ENCODE results near the gene MSI2. TPM values are rescaled to one million over a fixed set of nuclear protein-coding genes. Genes with fewer than 3 reads are reported as not detected.
A peak's percentile ranks its signal among the peaks of the same experiment; 100 is the strongest.

The MSI2 gene
- total RNA-seq, 2 experiments from 2014 or later, result 59.6 to 61.7 TPM

DNA sequence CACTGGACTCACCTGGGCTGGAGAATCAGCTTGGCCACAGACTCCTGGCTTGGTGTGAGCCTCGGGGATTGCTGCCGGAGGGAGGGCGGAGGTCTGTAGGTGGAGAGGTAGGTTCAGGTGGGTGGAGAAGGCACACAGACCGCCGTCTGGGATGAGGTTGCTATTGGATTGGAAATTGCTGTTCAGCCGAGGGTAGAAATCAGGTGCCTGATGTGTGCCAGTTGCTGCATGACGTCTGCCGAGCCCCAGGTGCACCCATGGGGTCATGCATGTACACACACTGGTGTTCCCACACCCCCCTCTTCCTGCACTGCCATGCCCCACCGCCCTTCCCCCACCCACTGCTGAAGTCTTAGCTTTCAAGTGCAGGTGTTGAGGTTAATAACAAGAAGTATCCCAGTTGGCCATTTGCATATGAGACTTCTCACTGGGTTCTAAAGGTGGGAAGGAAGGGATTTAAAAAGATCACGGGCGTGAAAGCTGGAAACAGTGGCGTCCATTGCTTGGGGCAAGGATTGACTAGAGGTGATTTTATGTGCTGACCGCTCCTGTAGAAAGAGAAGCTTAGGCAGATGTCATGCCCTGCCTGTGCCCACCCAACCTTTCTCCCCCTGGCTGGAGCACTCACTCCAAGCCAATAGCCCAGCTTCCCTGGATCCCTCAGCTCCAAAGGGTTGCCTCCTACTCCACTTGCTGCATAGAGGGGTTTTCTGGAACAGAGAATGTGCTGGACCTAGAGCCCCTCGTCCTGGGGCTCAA, 295.2 kb downstream of the MSI2 start:
- H3K4me1 Mint-ChIP-seq (ENCODE audit: low read depth), result peaks cover 42% of the 10 kb centered on the region
- H3K9me3 Mint-ChIP-seq, result no peaks in the 10 kb centered on the region
- peak; percentile 46 for ATAC-seq
- POLR2A ChIA-PET, result interaction anchor here (0.6 kb wide), 1 partner anchor 25 kb away, joined by 3 read pairs; no protein-coding TSS in a partner anchor
- H3K36me3 Mint-ChIP-seq (ENCODE audit: low read depth), result no peaks in the 10 kb centered on the region
- H3K27ac Mint-ChIP-seq, result no peak overlapping the region
- no peak overlapping the region for H3K4me3 Mint-ChIP-seq
- CTCF ChIA-PET, result interaction anchor here (0.6 to 2.4 kb wide), 17 partner anchors 8 to 196 kb away, joined by 3 to 14 read pairs (median 3); no protein-coding TSS in a partner anchor
- no peaks in the 10 kb centered on the region for H3K27me3 Mint-ChIP-seq
- intact Hi-C loops (cut with micrococcal nuclease), result no loop called here
- TF ChIP-seq, protein P1, sequence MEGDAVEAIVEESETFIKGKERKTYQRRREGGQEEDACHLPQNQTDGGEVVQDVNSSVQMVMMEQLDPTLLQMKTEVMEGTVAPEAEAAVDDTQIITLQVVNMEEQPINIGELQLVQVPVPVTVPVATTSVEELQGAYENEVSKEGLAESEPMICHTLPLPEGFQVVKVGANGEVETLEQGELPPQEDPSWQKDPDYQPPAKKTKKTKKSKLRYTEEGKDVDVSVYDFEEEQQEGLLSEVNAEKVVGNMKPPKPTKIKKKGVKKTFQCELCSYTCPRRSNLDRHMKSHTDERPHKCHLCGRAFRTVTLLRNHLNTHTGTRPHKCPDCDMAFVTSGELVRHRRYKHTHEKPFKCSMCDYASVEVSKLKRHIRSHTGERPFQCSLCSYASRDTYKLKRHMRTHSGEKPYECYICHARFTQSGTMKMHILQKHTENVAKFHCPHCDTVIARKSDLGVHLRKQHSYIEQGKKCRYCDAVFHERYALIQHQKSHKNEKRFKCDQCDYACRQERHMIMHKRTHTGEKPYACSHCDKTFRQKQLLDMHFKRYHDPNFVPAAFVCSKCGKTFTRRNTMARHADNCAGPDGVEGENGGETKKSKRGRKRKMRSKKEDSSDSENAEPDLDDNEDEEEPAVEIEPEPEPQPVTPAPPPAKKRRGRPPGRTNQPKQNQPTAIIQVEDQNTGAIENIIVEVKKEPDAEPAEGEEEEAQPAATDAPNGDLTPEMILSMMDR (IDR thresholded peaks at IDR 0.05), result no peak
- peak; percentile 35 for DNase-seq

GRCh38 chr17:57552114-57552624, 295.8 kb downstream of the MSI2 start:
- Mint-ChIP-seq H3K4me3 (no peak overlapping the region), H3K9me3 (no peaks in the 10 kb centered on the region), H3K36me3 (ENCODE audit: low read depth) (no peaks in the 10 kb centered on the region), H3K27me3 (no peaks in the 10 kb centered on the region), H3K27ac (no peak overlapping the region), H3K4me1 (ENCODE audit: low read depth) (peaks cover 36% of the 10 kb centered on the region)
- CTCF ChIA-PET, result interaction anchor here (0.6 to 2.9 kb wide), 24 partner anchors 8 to 247 kb away, joined by 3 to 18 read pairs (median 3); no protein-coding TSS in a partner anchor
- intact Hi-C loops (cut with micrococcal nuclease), result no loop called here
- peak; percentile 60 for DNase-seq
- TF ChIP-seq, protein P1 (IDR thresholded peaks at IDR 0.05), result peak; percentile 48
- peak; percentile 79 for ATAC-seq
- POLR2A ChIA-PET, result no interaction called here

- ChIA-PET POLR2A (interaction anchor here (0.7 kb wide), 1 partner anchor 16 kb away, joined by 3 read pairs; no protein-coding TSS in a partner anchor), CTCF (interaction anchor here (0.5 to 2.9 kb wide), 11 partner anchors 8 to 310 kb away, joined by 3 to 18 read pairs (median 3); no protein-coding TSS in a partner anchor)
- ATAC-seq (no peak), DNase-seq (no peak)
- Mint-ChIP-seq H3K27ac (no peak overlapping the region), H3K27me3 (no peaks in the 10 kb centered on the region), H3K36me3 (ENCODE audit: low read depth) (peaks cover 1% of the 10 kb centered on the region), H3K9me3 (no peaks in the 10 kb centered on the region), H3K4me1 (ENCODE audit: low read depth) (peaks cover 32% of the 10 kb centered on the region), H3K4me3 (no peak overlapping the region)
- intact Hi-C loops (cut with micrococcal nuclease), result no loop called here
- TF ChIP-seq, protein P1 (IDR thresholded peaks at IDR 0.05), result no peak
Measured at GRCh38 chr17:57553526-57553925, 297.2 kb downstream of the MSI2 start.

- no peak for DNase-seq
- POLR2A ChIA-PET, result no interaction called here
Measured at GRCh38 chr17:57553991-57554825, 297.9 kb downstream of the MSI2 start.

More at GRCh38 chr17:57553991-57554825, 297.9 kb downstream of the MSI2 start:
- Mint-ChIP-seq H3K36me3 (ENCODE audit: low read depth) (peaks cover 1% of the 10 kb centered on the region), H3K4me3 (no peak overlapping the region), H3K9me3 (no peaks in the 10 kb centered on the region), H3K27ac (no peak overlapping the region), H3K4me1 (ENCODE audit: low read depth) (peaks cover 32% of the 10 kb centered on the region), H3K27me3 (no peaks in the 10 kb centered on the region)
- intact Hi-C loops (cut with micrococcal nuclease), result no loop called here
- TF ChIP-seq, protein P1 (IDR thresholded peaks at IDR 0.05), result no peak
- ATAC-seq, result no peak
- CTCF ChIA-PET, result interaction anchor here (0.7 to 2.9 kb wide), 4 partner anchors 12 to 311 kb away, joined by 3 to 18 read pairs (median 10); no protein-coding TSS in a partner anchor

Measured in activated CD8-positive, alpha-beta T cell treated with anti-CD3 and anti-CD28 coated beads for 36 hours (primary cell).